ENCODE data around the gene TNKS2. TPM values are rescaled to one million over a fixed set of nuclear protein-coding genes. Genes with fewer than 3 reads are reported as not detected.
"Not testable (repeated sequence)": the region's sequence is repeated elsewhere in the genome, so short reads cannot be mapped to it uniquely, and the experiment has no call there.

Gene TNKS2
- total and polyA plus RNA-seq, 7 donors: 6.3 to 49.5 (median 29.8) TPM

GRCh38 chr10:91893051-91893450 is 94.8 kb downstream of the TNKS2 start:
- intact Hi-C loops (cut with DNase I): loop anchor here in 1 of 2 donors (10.0 kb wide), 1 partner anchor 148 kb away; no protein-coding TSS in a partner anchor
- no peak for DNase-seq
- Histone ChIP-seq H3K9me3 (no peaks in the 10 kb centered on the region), H3K27me3 (ENCODE audit: insufficient read depth in 3 of 3, low read length in 2 of 3) (no peaks in the 10 kb centered on the region), H3K36me3 (ENCODE audit: insufficient read depth in 1 of 2, low read depth in 1 of 2) (no peaks in the 10 kb centered on the region), H3K4me3 (no peak overlapping the region), H3K27ac (no peak overlapping the region), H3K4me1 (no peaks in the 10 kb centered on the region)
- 92 to 98% (median 94%) methylated on average over 2 of the region's 2 CpGs for WGBS, 3 donors
- ATAC-seq: no peak
- TF ChIP-seq, protein P1, sequence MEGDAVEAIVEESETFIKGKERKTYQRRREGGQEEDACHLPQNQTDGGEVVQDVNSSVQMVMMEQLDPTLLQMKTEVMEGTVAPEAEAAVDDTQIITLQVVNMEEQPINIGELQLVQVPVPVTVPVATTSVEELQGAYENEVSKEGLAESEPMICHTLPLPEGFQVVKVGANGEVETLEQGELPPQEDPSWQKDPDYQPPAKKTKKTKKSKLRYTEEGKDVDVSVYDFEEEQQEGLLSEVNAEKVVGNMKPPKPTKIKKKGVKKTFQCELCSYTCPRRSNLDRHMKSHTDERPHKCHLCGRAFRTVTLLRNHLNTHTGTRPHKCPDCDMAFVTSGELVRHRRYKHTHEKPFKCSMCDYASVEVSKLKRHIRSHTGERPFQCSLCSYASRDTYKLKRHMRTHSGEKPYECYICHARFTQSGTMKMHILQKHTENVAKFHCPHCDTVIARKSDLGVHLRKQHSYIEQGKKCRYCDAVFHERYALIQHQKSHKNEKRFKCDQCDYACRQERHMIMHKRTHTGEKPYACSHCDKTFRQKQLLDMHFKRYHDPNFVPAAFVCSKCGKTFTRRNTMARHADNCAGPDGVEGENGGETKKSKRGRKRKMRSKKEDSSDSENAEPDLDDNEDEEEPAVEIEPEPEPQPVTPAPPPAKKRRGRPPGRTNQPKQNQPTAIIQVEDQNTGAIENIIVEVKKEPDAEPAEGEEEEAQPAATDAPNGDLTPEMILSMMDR (IDR thresholded peaks at IDR 0.05): no peak

DNA sequence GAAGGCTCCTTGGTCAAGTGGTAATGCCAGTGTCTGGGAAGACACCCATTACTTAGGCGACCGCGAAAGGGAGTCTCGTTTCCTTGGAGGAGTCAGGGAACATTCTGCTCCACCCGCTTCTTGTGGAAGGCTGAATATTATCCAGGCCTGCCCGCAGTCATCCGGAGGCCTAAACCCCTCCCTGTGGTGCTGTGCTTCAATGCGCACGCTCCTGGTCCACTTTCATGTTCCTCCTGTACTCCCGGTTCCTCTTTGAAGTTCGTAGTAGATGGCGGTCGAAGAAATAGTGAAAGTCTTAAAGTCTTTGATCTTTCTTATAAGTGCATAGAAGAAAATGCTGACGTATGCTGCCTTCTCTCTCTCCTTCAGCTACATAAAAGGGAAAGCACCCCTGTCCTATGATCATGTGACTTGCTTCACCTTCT is 96.0 kb downstream of the TNKS2 start:
- intact Hi-C loops (cut with DNase I): loop anchor here in 1 of 2 donors (10.0 kb wide), 1 partner anchor 149 kb away; no protein-coding TSS in a partner anchor
- H3K9me3 ChIP-seq; H3K4me1 ChIP-seq; DNase-seq; ATAC-seq; H3K27ac ChIP-seq; H3K36me3 ChIP-seq (ENCODE audit: insufficient read depth in 1 of 2, low read depth in 1 of 2); H3K27me3 ChIP-seq (ENCODE audit: insufficient read depth in 3 of 3, low read length in 2 of 3); H3K4me3 ChIP-seq: not testable (repeated sequence)
- 86 to 90% (median 89%) methylated on average over 14 of the region's 14 CpGs for WGBS, 3 donors

DNA sequence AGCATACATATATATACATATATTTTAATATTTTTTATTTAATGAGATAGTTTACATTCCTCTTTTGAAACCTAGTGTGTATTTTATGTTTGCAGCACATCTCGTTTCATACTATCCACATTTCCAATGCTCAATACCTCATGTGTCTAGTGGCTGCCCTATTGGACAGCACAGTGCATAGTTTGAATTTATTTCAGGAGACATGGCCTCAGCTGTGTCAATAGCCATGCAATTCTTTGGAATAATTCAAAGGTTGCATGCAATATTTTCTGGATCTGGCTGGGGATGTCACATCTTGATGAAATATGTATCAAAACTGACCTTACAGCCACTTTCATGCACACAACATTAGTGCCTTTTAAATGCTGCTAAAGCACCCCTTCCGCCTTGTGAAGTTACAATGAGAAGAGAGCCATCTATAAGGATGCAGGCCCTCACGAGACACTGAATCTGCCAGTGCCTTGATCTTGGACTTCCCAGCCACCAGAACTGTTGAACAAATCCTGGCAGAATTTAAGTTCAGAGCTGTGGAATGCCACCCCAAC is 98.1 kb downstream of the TNKS2 start:
- H3K4me1 ChIP-seq: no peaks in the 10 kb centered on the region
- H3K36me3 ChIP-seq (ENCODE audit: insufficient read depth in 1 of 2, low read depth in 1 of 2): no peaks in the 10 kb centered on the region
- H3K9me3 ChIP-seq: no peaks in the 10 kb centered on the region
- intact Hi-C loops (cut with DNase I): loop anchor here in 1 of 2 donors (10.0 kb wide), 1 partner anchor 151 kb away; no protein-coding TSS in a partner anchor
- DNase-seq (no peak), ATAC-seq (no peak)
- H3K4me3 ChIP-seq: no peak overlapping the region
- 88 to 92% (median 91%) methylated on average over 3 of the region's 3 CpGs for WGBS, 3 donors
- H3K27me3 ChIP-seq (ENCODE audit: insufficient read depth in 3 of 3, low read length in 2 of 3): no peaks in the 10 kb centered on the region
- no peak overlapping the region for H3K27ac ChIP-seq
- TF ChIP-seq, protein P1 (IDR thresholded peaks at IDR 0.05): no peak

GRCh38 chr10:91897421-91897820 is 99.2 kb downstream of the TNKS2 start:
- H3K4me1 ChIP-seq: peaks cover 11% of the 10 kb centered on the region
- no peak overlapping the region for H3K4me3 ChIP-seq
- TF ChIP-seq, protein P1 (IDR thresholded peaks at IDR 0.05): no peak
- intact Hi-C loops (cut with DNase I): loop anchor here in 1 of 2 donors (10.0 kb wide), 1 partner anchor 153 kb away; no protein-coding TSS in a partner anchor
- no peaks in the 10 kb centered on the region for H3K36me3 ChIP-seq (ENCODE audit: insufficient read depth in 1 of 2, low read depth in 1 of 2)
- no peaks in the 10 kb centered on the region for H3K27me3 ChIP-seq (ENCODE audit: insufficient read depth in 3 of 3, low read length in 2 of 3)
- ATAC-seq (no peak), DNase-seq (no peak)
- no peaks in the 10 kb centered on the region for H3K9me3 ChIP-seq
- H3K27ac ChIP-seq: no peak overlapping the region
- 65 to 75% (median 68%) methylated on average over 8 of the region's 8 CpGs for WGBS, 3 donors

GRCh38 chr10:91901784-91902677 is 103.8 kb downstream of the TNKS2 start:
- 11 to 17% (median 13%) methylated on average over 2 of the region's 2 CpGs for WGBS, 3 donors
- Histone ChIP-seq H3K4me1 (peaks cover 14% of the 10 kb centered on the region), H3K9me3 (no peaks in the 10 kb centered on the region), H3K27ac (peak overlapping the region; percentile 68), H3K36me3 (ENCODE audit: insufficient read depth in 1 of 2, low read depth in 1 of 2) (peaks cover 0 to 2% of the 10 kb centered on the region in 2 donors), H3K27me3 (ENCODE audit: insufficient read depth in 3 of 3, low read length in 2 of 3) (no peaks in the 10 kb centered on the region), H3K4me3 (no peak overlapping the region)
- no peak for DNase-seq
- peak; percentile 76 to 90 (median 86) for ATAC-seq
- intact Hi-C loops (cut with DNase I): no loop called here
- TF ChIP-seq, protein P1 (IDR thresholded peaks at IDR 0.05): no peak
